ENCODE measurements around the gene CALHM4. TPM values are rescaled to one million over a fixed set of nuclear protein-coding genes. Genes with fewer than 3 reads are reported as not detected.

Gene CALHM4
- total and polyA plus RNA-seq, 2 of the 13 experiments (the other 11 are each of a cell fraction or from before 2014, with no cell fraction given) = not detected

DNA sequence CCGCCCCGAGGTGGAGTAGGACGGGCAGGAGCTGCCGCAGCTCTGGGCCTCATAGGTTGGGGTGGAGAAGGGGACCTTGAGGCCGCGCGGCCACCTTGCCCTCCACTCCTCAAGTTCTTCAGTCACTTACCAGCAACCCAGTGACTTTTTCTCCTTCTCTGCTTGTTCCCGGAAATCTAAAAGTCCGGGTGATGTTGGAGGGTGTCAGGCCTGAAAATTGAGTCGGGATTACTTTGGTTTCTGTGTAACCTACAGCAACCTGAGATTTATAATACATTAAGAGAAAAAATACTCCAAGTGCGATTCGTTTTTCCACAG lies 18.1 kb downstream of the CALHM4 start (continued):
- TF ChIP-seq, protein P1, sequence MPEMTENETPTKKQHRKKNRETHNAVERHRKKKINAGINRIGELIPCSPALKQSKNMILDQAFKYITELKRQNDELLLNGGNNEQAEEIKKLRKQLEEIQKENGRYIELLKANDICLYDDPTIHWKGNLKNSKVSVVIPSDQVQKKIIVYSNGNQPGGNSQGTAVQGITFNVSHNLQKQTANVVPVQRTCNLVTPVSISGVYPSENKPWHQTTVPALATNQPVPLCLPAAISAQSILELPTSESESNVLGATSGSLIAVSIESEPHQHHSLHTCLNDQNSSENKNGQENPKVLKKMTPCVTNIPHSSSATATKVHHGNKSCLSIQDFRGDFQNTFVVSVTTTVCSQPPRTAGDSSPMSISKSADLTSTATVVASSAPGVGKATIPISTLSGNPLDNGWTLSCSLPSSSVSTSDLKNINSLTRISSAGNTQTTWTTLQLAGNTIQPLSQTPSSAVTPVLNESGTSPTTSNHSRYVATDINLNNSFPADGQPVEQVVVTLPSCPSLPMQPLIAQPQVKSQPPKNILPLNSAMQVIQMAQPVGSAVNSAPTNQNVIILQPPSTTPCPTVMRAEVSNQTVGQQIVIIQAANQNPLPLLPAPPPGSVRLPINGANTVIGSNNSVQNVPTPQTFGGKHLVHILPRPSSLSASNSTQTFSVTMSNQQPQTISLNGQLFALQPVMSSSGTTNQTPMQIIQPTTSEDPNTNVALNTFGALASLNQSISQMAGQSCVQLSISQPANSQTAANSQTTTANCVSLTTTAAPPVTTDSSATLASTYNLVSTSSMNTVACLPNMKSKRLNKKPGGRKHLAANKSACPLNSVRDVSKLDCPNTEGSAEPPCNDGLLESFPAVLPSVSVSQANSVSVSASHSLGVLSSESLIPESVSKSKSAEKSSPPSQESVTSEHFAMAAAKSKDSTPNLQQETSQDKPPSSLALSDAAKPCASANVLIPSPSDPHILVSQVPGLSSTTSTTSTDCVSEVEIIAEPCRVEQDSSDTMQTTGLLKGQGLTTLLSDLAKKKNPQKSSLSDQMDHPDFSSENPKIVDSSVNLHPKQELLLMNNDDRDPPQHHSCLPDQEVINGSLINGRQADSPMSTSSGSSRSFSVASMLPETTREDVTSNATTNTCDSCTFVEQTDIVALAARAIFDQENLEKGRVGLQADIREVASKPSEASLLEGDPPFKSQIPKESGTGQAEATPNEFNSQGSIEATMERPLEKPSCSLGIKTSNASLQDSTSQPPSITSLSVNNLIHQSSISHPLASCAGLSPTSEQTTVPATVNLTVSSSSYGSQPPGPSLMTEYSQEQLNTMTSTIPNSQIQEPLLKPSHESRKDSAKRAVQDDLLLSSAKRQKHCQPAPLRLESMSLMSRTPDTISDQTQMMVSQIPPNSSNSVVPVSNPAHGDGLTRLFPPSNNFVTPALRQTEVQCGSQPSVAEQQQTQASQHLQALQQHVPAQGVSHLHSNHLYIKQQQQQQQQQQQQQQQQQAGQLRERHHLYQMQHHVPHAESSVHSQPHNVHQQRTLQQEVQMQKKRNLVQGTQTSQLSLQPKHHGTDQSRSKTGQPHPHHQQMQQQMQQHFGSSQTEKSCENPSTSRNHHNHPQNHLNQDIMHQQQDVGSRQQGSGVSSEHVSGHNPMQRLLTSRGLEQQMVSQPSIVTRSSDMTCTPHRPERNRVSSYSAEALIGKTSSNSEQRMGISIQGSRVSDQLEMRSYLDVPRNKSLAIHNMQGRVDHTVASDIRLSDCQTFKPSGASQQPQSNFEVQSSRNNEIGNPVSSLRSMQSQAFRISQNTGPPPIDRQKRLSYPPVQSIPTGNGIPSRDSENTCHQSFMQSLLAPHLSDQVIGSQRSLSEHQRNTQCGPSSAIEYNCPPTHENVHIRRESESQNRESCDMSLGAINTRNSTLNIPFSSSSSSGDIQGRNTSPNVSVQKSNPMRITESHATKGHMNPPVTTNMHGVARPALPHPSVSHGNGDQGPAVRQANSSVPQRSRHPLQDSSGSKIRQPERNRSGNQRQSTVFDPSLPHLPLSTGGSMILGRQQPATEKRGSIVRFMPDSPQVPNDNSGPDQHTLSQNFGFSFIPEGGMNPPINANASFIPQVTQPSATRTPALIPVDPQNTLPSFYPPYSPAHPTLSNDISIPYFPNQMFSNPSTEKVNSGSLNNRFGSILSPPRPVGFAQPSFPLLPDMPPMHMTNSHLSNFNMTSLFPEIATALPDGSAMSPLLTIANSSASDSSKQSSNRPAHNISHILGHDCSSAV (CRISPR knock-in tag; IDR thresholded peaks at IDR 0.05; ENCODE audit: borderline replicate concordance) = no peak
- TF ChIP-seq DMAP1 (CRISPR knock-in tag; IDR thresholded peaks at IDR 0.05) = no peak
- no peak for TF ChIP-seq FOXA3 (CRISPR knock-in tag; IDR thresholded peaks at IDR 0.05)
- no peak for TF ChIP-seq ZNF781 (CRISPR knock-in tag; IDR thresholded peaks at IDR 0.05; ENCODE audit: borderline replicate concordance, not compliant biosample characterization)
- TF ChIP-seq, protein P2, sequence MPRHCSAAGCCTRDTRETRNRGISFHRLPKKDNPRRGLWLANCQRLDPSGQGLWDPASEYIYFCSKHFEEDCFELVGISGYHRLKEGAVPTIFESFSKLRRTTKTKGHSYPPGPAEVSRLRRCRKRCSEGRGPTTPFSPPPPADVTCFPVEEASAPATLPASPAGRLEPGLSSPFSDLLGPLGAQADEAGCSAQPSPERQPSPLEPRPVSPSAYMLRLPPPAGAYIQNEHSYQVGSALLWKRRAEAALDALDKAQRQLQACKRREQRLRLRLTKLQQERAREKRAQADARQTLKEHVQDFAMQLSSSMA (CRISPR knock-in tag; IDR thresholded peaks at IDR 0.05) = no peak
- no peak for TF ChIP-seq SNRNP70 (IDR thresholded peaks at IDR 0.05; ENCODE audit: low read depth, low read length)
- TF ChIP-seq, protein P3, sequence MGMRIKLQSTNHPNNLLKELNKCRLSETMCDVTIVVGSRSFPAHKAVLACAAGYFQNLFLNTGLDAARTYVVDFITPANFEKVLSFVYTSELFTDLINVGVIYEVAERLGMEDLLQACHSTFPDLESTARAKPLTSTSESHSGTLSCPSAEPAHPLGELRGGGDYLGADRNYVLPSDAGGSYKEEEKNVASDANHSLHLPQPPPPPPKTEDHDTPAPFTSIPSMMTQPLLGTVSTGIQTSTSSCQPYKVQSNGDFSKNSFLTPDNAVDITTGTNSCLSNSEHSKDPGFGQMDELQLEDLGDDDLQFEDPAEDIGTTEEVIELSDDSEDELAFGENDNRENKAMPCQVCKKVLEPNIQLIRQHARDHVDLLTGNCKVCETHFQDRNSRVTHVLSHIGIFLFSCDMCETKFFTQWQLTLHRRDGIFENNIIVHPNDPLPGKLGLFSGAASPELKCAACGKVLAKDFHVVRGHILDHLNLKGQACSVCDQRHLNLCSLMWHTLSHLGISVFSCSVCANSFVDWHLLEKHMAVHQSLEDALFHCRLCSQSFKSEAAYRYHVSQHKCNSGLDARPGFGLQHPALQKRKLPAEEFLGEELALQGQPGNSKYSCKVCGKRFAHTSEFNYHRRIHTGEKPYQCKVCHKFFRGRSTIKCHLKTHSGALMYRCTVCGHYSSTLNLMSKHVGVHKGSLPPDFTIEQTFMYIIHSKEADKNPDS (CRISPR knock-in tag; IDR thresholded peaks at IDR 0.05) = no peak
- no peak for TF ChIP-seq ZSCAN31 (CRISPR knock-in tag; IDR thresholded peaks at IDR 0.05; ENCODE audit: low read depth)
- 0 out of 2 replicates have a peak, but pooled peaks have one; percentile 1 for TF ChIP-seq ZNF878 (CRISPR knock-in tag; IDR thresholded peaks at IDR 0.05)
- no peak for TF ChIP-seq FOXO1 (CRISPR knock-in tag; IDR thresholded peaks at IDR 0.05)
- no peak for TF ChIP-seq ZNF101 (CRISPR knock-in tag; IDR thresholded peaks at IDR 0.05; ENCODE audit: borderline replicate concordance, low read depth)
- no peak for TF ChIP-seq ZNF232 (CRISPR knock-in tag; IDR thresholded peaks at IDR 0.05; ENCODE audit: borderline replicate concordance)
- 0 out of 2 replicates have a peak, but pooled peaks have one; percentile 4 for TF ChIP-seq ZNF75D (CRISPR knock-in tag; IDR thresholded peaks at IDR 0.05; ENCODE audit: borderline replicate concordance)
- TF ChIP-seq ZNF367 (CRISPR knock-in tag; IDR thresholded peaks at IDR 0.05; ENCODE audit: borderline replicate concordance) = no peak
- TF ChIP-seq ZNF350 (CRISPR knock-in tag; IDR thresholded peaks at IDR 0.05; ENCODE audit: borderline replicate concordance, low read depth) = no peak
